Left lobe of liver (tissue), 2 donors: ENCODE results near the gene C1orf167. TPM values are rescaled to one million over a fixed set of nuclear protein-coding genes. Genes with fewer than 3 reads are reported as not detected.

Source experiments
- ATAC-seq: fragments of 200-7000 bp; cut with Tn5 transposase; one replicate; pipeline ENCODE4 v1.9.1; 2020; ENCODE audit warnings: mild to moderate bottlenecking, moderate library complexity
- DNase-seq: peaks from one replicate; pipeline ENCODE4 v3.0.0-alpha.2; 2020; ENCODE audit warnings: low spot score
- total RNA-seq: library from RNA; stranded (reverse); gene quantifications from one replicate; pipeline ENCODE4 v1.2.1, GENCODE V29; 2021
- donor health status: DM: no; HTN: no; CAD: no; lungs with moderate emphysema.
- donor health status: DM: no; HTN: yes; CAD: no.

The C1orf167 gene
- total RNA-seq, 1 donor from 2014 or later = not detected

DNA sequence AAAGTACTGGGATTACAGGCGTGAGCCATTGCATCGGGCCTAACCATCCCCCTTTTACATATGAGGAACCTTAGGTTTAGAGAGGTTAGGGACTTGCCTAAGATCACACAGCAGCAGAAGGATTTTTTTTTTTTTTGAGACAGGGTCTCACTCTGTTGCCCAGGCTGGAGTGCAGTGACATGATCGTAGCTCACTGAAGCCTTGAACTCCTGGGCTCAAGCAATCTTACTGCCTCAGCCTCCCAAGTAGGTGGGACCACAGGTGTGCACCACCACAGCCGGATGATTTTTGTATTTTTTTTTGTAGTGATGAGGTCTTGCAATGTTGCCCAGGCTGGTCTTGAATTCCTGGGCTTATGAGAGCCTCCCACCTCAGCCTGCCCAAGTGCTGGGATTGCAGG is 2.2 kb upstream of the C1orf167 start:
- ATAC-seq = no peak
- DNase-seq = no peak

DNA sequence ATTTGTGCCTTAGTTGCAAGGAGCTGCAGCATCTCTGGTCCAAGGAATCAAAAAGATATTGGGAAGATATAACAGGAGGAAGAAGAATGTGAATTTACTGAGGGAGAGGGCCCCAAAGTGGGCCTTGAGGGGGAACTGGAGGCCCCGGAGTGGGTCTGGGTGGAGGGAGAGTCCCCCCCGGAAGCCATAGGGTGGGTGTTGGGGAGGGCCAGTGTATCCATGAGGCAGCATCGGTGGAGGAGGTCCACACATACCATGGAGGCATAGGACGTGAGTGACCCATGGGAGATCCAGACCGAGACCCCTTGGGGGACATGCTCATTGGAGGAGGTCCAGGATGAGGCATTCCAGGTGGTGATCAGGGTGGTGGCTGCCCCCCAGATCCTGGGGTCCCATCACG is 708 bp upstream of the C1orf167 start:
- ATAC-seq (no peak), DNase-seq (no peak)

DNA sequence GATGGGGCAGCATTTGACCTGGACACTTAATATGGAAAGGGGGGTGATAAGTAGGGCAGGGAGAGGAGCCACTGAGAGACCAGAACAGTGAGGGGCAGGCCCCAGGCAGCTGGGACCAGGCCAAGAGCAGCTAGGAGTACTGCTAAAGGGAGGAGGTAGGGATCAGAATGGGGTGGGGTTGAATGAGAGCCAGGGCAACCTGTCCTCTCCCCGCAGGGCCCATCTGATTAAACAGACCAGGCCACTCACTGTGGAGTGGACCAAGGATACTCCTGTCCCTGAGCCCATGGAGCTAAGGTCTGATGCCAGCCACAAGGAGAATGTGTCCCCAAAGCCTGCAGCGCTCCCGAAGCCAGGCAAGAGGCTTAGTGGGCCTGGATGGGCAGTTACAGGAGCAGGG is 2.1 kb downstream of the C1orf167 start:
- ATAC-seq (no peak), DNase-seq (no peak)

DNA sequence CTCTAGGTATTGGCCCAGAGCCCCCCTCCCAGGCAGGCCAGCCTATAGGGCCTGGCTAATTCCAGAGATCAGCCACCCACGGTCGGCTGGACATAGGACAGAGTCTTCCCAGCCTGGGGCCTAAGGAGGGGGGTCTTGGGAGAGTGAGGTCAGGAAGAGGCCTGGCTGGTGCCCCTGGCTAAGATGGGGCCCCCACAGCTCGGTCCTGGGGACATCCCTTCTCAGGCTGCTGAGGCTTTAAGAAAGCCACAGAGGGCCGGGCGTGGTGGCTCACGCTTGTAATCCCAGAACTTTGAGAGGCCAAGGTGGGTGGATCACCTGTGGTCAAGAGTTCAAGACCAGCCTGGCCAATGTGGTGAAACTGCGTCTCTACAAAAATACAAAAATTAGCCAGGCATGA is 2.5 kb downstream of the C1orf167 start:
- no peak for ATAC-seq
- no peak for DNase-seq

DNA sequence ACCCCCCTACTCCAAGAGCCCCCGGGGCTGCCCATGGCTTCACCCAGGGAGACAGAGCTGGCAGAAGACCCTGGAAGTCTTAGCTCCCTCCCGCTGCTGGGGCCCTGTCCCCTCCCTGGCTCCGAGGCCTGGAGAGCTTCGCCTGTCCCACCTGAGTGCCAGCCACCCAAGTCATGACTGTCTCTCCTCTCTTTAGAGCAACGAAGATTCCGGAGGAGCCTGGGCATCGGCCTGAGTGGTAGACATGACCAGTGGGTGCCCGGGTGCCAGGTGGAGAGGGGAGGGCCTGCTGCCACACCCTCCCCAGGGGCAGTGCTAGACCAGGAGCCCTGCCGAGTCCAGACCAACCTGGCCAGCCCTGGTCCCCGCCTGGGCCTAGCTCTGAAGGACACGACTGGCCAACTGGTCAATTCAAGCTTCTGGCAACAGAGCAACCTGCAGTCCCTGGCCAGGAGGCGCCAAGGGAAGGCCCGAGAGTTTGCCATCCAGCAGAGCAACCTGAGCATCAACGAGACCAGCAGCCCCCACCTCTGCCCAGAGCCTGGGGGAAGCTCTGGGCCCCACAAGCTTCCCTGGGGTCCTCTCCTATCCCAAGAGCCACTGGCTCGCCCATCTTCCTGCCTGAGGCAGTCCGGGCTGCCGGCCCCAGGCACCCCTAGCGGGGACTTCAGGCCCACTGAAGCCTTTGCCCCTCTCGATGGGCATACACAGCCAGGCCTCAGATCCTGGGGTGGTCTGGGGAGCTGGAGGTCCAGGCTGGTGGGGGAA is 3.9 kb downstream of the C1orf167 start:
- DNase-seq = no peak
- ATAC-seq = no peak

DNA sequence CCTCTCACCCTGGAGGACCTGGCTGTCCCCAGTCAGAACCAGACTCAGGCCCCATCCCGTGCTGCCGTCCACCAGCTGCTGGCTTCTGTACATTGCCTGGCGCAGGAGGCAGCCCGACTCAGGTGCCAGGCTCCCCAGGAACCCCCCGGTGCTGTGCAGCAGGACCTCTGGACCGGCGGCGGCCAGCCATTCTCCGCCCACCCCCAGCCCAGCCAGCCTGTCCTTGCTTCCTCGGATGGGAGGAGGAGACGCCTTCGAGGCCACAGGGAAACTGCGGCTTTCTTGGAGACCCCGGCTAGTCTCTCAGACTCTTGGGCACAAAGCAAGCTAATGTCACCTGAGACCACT is 4.4 kb downstream of the C1orf167 start:
- ATAC-seq (no peak), DNase-seq (no peak)

DNA sequence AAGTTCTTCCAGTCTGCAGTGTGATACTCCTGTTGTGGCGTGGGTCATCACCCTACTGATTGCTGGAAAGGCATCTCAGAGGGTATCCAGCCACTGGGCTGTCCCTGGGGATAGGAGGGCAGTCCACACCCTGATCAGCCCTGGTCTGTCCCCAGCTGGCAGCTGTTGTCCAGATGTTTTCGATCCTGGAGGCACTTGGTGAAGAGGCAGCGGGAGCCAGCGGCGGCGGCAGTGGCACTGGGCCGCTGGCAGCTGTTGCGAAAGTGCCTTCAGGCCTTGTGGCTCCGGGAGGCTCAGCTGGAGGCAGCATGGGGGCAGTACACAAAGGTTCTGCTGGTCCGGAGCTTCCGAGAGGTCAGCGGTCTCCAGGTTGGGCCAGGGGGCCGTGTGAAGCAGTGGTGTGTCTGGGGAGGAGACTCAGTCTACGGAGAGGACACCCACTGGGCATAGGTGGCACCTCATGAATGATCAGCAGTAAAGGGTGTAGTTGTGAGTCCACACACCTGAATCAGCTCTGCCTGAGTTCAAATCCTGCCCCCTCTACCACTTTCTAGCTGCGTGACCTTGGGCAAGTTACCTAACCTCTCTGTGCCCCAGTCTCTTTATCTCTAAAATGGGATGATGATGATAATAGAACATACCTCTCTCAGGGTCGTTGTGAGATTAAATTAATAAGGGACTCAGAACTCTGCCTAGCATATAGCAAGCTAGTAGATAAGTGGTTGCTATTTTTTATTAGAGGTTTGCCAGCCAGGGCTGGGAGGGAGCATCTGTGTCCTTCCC is 6.1 kb downstream of the C1orf167 start:
- no peak for ATAC-seq
- DNase-seq = no peak

DNA sequence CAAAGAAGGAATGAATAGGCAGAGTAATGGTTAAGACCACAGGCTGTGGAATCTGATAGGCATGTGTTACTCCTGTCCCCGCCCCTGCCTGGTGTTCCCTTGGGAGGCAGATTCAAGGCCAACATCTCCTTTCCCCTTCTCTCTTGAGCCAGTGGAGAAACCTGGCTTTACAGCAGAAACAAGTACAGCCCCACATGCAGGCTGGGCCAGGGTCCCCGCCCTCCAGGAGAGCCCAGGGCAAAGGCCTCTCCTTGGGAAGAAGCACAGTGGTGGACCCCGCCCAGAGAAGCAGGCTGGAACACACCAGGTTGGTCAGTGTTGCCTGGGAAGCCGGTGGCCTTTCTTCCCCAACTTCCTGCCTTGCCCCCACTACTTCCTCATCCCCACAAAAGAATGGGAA is 6.8 kb downstream of the C1orf167 start:
- no peak for ATAC-seq

DNA sequence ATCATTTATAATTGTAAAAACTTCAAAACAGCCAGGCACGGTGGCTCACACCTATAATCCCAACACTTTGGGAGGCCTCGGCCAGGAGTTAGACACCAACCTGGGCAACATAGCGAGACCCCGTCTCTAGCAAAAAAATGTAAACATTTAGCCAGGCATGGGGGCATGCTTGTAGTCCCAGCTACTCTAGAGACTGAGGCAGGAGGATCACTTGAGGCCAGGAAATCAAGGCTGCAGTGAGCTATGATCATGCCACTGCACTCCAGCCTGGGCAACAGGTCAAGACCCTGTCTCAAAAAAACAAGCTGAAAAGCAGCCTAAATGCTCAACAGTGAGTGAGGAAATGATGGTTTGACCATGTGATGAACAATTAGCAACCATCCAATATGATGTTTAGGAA is 7.3 kb downstream of the C1orf167 start:
- no peak for ATAC-seq
- no peak for DNase-seq

More for the DNA sequence above, 6.8 kb downstream of the C1orf167 start:
- no peak for DNase-seq

DNA sequence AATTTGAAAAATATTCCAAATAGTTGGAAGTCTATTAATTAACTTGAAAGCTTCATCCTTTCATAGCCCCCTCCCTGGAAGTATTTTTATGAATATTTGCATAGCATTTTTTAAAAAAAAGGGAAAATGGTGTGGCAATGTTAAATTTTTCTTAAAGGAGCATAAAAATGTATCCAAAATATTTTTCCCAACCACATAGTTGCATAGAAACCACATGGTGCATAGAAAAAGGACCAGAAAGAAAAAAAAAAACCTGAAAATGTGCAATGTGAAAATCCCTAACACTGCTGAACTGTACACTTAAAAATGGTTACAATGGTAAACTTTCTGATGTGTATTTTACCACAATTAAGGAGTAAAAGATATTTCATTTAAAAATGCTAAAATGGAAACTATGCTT is 8.0 kb downstream of the C1orf167 start:
- ATAC-seq (no peak), DNase-seq (no peak)

DNA sequence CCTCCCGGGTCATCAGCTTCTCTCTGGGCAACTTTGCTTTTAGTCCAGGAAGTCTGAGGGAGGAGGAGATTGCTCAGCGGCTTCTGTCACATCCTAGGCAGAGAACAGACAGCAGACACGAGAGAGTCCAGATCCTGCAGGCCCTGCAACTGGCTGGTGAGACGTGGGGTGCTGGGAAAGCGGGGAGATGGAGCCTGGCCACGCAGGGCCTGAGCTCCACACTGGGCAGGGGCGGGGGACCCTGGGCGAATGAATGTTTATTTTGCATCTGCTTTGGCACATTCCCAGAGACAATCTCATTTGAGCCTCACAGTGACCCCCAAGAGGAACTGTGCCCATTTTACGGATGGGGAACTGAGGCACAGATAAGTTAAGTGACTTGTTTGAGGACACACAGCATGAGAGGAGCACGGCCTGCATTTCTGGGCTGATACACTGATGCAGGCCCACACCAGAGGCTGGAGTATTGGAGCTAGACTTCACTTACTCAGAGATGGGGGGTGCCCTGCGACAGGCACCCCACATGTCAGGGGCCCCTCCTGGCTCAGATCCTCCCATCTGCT is 9.6 kb downstream of the C1orf167 start:
- no peak for ATAC-seq
- no peak for DNase-seq

DNA sequence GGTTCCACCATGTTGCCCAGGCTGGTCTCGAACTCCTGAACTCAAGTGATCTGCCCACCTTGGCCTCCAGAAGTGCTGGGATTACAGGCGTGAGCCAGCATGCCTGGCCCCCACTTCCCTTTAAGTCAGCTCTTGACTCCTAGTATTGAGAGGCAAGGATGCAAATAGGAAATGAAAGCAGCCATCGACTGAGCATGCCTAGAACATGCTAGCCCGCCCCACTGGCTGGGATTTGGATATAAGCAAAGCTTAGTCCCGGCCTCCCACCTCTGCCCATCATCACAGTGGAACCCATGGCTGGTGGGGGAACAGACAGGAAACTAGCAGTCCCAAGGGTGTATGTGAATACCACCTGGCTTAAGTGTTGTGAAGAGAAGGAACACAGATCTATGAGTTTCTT is 10.5 kb downstream of the C1orf167 start:
- DNase-seq = no peak
- no peak for ATAC-seq

DNA sequence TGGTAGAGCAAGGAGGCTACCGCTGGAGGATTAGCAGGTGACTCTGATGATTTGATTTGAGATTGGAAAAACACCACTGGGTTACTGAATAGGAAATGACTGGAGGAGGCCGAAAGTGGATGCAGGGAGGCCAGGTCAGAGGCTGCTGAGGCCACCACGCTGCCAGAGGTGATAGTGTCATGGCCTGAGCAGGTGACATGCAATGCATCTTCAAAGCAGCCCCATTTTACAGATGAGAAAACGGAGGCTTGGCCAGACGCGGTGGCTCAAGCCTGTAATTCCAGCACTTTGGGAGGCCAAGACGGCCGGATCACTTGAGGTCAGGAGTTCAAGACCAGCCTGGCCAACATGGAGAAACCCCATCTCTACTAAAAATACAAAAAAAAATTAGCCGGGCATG is 12.8 kb downstream of the C1orf167 start:
- DNase-seq = no peak
- no peak for ATAC-seq

DNA sequence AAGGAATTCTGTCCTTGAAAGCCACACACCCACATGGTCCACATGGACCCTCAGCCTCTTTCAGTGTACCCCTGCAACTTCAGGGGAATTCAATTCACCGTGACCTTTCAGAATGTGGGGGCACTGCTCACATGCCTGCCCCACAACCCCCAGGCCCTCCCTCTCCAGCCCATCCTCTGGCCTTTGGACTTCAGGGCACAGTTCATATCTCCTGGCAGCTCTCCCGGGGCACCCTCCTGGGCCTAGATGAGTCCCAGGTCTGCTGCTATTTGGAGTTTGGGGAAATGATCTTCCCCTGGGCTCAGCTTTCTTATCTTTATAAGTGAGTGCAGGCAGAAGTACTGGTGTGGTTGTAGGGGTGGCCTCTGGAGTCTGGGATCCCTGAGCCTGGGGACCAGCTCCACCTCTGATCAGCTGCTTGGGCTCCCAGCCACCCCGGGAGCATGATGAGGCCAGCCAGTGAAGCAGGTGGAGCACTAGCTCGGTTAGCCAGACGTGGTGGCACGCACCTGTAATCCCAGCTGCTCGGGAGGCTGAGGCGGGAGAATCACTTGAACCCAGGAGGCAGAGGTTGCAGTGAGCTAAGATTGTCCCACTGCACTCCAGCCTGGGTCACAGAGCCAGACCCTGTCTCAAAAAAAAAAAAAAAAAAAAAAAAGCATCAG is 15.8 kb downstream of the C1orf167 start:
- peak; percentile 92 for ATAC-seq
- DNase-seq = peak; percentile 82

DNA sequence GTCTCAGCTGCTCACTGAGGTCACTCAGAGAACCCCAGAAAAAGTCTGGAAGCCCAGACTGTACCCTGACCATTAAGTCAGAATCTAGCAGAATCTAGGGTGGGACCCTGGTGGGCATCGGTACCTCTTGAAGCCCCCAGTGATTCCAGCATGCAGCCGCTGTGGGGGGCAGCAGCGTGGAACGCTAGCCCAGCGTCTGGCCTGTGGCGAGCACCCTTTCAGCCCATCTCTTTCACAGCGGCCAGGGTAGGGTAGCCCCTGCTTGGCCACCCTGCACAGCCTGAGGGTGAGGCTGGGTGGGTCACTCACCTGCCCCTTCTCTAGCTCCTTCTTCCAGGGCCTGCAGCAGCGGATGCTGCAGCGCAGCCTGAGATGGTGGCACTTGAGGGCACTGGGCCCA is 16.3 kb downstream of the C1orf167 start:
- ATAC-seq = no peak
- DNase-seq = no peak

DNA sequence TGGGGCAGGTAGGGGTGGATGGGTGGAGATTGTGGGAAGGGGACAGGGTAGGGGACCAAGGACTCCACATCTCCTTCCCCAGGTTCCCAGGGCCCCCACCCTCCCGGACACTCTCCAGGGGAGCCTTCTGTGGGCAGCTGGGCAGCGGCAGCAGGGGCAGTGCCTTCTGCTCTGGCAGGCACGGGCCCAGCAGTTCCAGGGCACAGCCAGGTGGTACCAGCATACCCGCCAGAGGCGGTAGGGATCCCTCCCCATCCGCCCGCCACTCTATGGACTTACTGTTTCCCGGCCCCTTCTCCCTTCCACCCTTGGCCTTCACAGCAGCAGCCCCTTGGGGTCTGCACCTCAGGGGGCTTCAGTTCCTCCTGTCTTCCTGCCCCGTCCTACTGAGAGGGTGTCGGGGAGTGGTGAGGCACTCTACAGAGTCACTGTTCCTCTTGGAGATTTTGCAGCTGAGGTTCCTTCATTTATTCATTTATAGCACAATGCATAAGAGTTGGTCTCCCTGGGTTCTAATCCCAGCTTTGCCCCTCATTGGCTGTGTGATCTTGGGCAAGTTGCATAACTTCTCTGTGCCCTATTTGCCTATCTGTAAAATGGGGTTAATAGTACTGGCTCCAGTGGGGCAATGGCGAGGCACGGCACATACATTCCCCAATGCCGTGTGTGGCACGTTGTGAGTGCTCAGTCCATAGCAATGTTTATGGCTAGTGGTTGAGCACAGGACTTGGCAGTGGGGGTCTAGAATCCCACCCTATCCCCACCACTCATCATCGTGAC is 17.0 kb downstream of the C1orf167 start:
- no peak for DNase-seq

DNA sequence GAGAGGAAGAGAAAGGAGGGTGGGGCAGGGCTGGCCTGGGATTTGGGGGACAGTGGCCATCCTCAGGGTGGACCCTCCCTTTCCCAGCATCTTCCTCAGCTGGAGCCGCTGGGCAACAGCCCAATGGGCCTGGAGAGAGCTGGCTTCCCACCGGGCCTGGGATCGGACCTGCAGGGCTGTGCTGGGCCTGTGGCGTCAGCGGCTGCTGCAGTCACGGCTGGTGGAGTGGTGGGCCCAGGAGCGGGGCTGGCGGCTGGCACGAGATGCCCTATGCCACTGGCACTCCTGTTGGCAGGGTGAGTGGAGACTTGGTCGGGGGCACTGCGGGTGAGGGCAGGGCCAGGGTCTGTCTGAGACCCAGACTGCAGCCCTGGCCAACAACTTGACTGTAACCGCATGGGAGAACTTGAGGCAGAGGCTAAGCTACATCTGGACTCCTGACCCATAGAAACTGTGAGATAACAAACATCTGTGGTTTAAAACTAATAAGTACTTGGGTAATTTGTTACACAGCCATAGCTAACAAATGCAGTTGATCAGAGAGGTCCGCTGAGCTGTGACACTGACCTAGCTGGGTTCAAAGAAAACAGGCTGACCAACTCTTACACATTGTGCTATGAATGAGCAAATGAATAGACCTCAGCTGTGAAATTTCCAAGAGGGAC is 17.9 kb downstream of the C1orf167 start:
- ATAC-seq = no peak
- DNase-seq = no peak

More for the DNA sequence above, 17.0 kb downstream of the C1orf167 start:
- no peak for ATAC-seq

DNA sequence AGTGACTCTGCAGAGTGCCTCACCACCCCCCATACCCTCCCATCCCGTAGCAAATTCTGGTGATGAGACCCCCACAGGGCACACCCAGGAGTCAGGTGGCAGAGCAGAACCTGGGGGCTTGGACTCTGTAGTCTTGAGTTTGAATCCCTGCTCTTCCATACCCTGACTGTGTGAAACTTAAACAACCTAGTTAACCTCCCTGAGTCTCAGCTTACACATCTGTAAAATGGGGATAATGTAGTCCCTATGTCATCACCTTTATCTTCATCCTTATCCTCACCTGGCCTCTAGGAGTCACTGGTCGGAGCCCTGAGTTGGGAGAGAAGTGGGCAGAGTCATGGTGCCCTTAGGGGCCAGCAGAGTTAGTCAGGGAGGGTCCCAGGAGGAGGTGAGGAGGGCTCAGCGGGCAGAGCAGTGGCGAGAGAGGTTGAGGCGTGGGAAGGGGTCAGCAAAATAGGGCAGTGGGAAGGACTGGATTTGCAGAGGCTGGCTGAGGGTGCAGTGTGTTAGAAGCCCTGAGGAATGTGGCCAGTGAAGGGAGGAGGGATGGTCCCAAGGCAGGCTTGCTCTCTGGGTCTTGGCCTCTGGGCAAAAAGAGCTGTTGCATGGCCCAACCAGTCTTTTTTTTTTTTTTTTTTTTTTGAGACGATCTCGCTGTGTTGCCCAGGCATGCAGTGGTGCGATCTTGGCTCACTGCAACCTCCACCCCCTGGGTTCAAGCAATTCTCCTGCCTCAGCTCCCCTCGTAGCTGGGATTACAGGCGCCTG is 18.6 kb downstream of the C1orf167 start:
- ATAC-seq = no peak
- no peak for DNase-seq

DNA sequence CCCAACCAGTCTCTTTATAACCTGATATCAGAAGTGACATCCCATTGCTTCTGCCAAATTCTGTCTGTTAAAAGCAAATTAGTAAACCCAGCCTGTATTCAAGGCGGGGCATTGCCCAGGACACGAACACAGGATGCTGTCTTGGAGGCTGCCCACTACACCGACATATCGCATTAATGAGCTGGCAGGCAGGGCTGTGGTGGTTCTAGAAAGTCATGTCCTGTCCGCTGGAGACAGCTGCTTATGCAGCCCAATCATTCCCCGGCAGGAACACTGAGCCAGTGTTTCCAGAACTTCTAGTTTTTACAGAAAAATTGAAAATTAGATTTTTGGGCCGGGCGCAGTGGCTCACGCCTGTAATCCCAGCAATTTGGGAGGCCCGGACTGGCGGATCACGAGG is 19.3 kb downstream of the C1orf167 start:
- DNase-seq (no peak), ATAC-seq (no peak)
